NCI-H1436 treated with DMSO at 0.1 percent for 48 hours (cell line): Measurements from ENCODE around the gene OPN3.

ENCODE experiments used
- DNase-seq: peaks from one replicate; lab custom pipeline; 2025; lab: John Stamatoyannopoulos, UW

Gene OPN3

DNA sequence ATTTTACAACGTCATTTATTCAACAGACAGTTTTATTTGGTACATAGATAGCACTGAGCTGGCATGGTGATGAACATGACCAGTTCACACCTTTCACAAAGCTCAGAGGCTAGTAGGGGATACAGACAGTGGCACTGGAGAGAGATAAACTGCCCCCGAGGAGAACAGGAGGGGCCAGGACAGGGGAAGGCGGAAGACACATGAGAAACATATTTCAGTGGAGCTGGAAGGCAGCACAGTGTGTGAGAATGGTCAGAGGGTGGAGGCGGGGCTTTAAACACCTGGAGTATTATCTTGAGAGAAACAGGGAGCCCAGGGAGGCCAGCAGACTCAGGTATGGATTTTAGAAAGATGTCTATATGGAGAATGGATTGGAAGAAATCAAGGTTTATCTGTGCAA lies 49.5 kb downstream of the OPN3 start:
- DNase-seq, result no peak

- no peak for DNase-seq
Measured at GRCh38 chr1:241589521-241589920, 50.6 kb downstream of the OPN3 start.

DNA sequence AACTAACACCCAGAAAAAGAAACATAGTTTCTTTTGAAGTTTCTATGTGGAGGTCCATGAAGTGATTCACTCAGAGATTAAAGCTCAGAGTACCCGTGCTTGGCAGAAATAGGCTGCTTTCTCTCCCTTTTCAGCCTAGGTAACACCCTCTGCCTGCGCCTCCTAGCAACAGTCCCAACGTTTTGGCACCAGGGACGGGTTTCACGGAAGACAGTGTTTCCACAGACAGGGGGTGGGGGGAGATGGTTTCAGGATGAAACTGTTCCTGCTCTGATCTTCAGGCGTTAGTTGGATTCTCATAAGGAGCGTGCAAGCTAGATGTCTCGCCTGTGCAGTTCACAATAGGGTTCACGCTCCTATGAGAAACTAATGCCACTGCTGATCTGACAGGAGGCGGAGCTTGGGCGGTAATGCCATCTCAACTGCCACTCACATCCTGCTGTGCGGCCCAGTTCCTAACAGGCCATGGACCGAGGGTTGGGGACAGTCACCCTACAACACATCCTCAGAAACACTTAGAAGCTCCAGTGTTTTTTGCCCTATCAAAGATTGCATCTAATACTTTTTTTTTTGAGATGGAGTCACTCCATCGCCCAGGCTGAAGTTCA lies 53.2 kb downstream of the OPN3 start:
- DNase-seq, result no peak

- DNase-seq, result no peak
Measured at GRCh38 chr1:241582921-241583321, 57.2 kb downstream of the OPN3 start.

DNA sequence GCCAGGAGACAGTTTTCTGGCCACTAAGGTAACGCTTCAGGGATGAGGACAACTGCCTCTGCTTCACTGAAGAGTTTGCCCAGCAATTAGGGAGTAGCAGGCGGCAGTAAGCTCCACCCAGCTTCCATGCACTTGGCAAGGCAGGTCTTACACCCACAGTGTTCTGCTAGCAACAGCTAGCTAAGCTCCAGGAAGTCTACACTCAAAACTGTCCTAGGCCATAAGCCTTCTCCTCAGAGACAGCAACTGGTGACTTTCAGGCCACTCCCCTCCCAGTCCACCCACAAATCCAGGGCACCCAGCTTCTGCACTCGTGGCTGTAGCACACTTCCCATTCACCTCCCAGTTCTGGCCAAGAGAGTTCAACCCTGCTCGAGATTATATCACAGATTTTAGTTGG lies 60.7 kb downstream of the OPN3 start:
- DNase-seq, result no peak

GRCh38 chr1:241574154-241574553 lies 66.0 kb downstream of the OPN3 start:
- DNase-seq, result no peak

DNA sequence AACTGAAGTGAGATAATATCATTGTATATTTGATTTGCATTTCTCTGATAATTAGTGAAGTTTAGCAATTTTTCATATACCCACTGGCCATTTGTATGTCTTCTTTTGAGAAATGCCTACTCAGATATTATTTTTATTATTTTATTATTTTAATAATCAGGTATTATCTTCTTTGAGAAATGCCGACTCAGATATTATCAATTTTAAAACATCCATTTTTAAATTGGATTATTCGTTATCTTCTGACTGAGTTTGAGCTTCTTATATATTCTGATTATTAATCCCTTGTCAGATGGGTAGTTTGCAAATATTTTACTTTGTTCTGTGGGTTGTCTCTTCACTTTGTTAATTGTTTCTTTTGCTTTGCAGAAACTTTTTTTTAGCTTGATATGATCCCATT lies 70.3 kb downstream of the OPN3 start:
- no peak for DNase-seq

GRCh38 chr1:241560849-241561187 lies 79.4 kb downstream of the OPN3 start:
- no peak for DNase-seq

GRCh38 chr1:241560146-241560848 lies 79.9 kb downstream of the OPN3 start:
- no peak for DNase-seq

DNA sequence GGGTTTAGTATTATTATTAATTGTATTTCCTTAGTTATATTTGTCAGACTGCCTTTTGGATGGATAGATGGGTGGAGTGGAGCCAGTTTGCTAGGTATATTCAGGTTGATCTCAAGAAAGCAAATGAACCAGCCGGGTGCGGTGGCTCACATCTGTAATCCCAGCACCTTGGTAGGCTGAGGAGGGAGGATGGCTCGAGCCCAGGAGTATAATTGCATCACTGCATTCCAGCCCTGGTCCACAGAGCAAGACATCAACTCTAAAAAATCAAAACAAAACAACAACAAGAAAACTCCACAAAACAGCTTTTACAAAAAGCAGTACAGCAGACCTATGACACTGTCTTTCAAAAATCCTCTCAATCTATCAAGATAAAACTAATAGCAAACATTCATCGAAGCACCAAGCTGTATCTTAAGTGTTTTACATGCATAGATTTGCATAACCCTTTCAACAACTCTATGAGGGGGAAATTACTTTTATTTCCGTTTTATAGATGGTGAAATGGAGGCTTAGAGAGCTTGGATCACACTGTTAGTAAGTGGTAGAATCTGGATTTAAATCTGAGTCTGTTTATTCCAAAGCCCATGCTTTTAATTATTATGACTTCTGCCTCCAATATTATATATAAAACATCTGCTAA lies 82.5 kb downstream of the OPN3 start:
- DNase-seq, result no peak

DNA sequence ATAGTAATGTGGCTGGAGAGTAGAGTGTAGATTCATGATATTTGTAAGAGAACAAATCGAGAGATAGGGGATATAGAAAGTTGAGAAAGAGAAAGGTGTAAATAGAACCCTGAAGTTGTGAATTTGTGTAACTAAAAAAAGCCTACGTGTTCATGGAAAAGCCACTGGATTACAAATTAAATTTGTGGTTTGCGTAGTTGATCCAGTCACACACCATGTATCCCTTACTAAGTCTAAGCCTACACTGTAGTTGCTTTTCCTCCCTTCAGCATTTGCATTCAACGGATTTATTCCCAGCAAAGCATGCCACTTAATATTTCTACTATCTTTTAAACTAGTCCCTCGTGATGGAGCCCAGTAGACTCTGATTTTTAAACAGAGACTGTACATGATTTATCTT lies 83.1 kb downstream of the OPN3 start:
- no peak for DNase-seq

- no peak for DNase-seq
Measured at GRCh38 chr1:241555526-241555925, 84.6 kb downstream of the OPN3 start.

DNA sequence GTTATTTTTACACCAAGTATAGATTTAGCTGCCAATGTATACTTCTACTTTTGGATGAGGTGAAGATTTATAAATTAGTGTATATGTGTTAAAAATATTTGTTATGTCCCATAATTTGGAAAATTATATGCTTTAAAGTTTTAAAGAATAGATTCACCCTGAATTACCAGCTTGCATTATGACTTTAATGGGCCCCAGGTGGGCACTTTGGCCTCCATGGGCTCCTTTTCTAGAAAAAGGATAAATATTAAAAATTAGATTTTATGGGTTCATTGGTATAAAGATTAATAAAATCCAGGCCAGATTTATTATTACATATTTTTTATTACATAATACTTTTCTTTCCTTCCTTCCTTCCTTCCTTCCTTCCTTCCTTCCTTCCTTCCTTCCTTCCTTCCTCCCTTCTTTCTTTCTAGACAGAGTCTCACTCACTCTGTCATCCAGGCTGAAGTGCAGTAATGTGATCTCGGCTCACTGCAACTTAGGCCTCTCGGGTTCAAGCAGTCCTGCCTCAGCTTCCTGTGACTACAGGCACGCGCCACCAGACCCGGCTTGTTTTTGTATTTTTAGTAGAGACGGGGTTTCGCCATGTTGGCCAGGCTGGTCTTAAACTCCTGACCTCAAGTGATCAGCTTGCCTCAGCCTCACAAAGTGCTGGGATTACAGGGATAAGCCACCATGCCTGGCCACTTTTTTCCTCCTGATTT lies 86.1 kb downstream of the OPN3 start:
- DNase-seq, result no peak

- no peak for DNase-seq
Measured at GRCh38 chr1:241551759-241552638, 88.2 kb downstream of the OPN3 start.

- no peak for DNase-seq
Measured at GRCh38 chr1:241550318-241550717, 89.9 kb downstream of the OPN3 start.

GRCh38 chr1:241548008-241548407 lies 92.2 kb downstream of the OPN3 start:
- DNase-seq, result no peak
